GM10248 (cell line): ENCODE measurements around the gene CEP19.

Source experiments
- CTCF ChIA-PET: fragments of 300-600 bp; sonication (Branson Sonifier 250); formaldehyde crosslinking; extraction: SDS; loops from one replicate; lab custom pipeline; 2021; ENCODE audit warnings: antibody characterized with exemption; lab: Yijun Ruan, JAX
- POLR2A ChIA-PET: fragments of 350-650 bp; sonication (Branson Sonifier 250); formaldehyde crosslinking; extraction: SDS; loops from one replicate; lab custom pipeline; 2020; ENCODE audit warnings: antibody characterized with exemption; lab: Yijun Ruan, JAX
- DNase-seq: peaks from one replicate; pipeline ENCODE4 v3.0.0; 2012; ENCODE audit errors: extremely low spot score
- CTCF ChIP-seq: IDR thresholded peaks from 2 replicates; pipeline ENCODE4 v1.5.1; 2012; ENCODE audit warnings: mild to moderate bottlenecking, low read depth; ENCODE audit errors: extremely low read depth, missing control alignments, control extremely low read depth

Gene CEP19

GRCh38 chr3:196660381-196661166, 51.5 kb downstream of the CEP19 start:
- CTCF ChIA-PET = interaction anchor here (1.1 to 1.5 kb wide), 2 partner anchors 10 to 138 kb away, joined by 3 to 6 read pairs; no protein-coding TSS in a partner anchor
- TF ChIP-seq CTCF = no peak
- no peak for DNase-seq
- POLR2A ChIA-PET = no interaction called here

- POLR2A ChIA-PET = no interaction called here
- DNase-seq = no peak
- CTCF ChIA-PET = interaction anchor here (1.1 to 1.5 kb wide), 2 partner anchors 11 to 137 kb away, joined by 3 to 6 read pairs; no protein-coding TSS in a partner anchor
- TF ChIP-seq CTCF = no peak
These were observed 52.1 kb downstream of the CEP19 start for GRCh38 chr3:196659901-196660351.
